ENCODE measurements around the gene PCDH17. TPM values are rescaled to one million over a fixed set of nuclear protein-coding genes. Genes with fewer than 3 reads are reported as not detected.

The PCDH17 gene
- total and polyA plus RNA-seq, 9 of the 15 experiments (the other 6 are each of a cell fraction or from before 2014, with no cell fraction given) = not detected

- TF ChIP-seq, protein P1, sequence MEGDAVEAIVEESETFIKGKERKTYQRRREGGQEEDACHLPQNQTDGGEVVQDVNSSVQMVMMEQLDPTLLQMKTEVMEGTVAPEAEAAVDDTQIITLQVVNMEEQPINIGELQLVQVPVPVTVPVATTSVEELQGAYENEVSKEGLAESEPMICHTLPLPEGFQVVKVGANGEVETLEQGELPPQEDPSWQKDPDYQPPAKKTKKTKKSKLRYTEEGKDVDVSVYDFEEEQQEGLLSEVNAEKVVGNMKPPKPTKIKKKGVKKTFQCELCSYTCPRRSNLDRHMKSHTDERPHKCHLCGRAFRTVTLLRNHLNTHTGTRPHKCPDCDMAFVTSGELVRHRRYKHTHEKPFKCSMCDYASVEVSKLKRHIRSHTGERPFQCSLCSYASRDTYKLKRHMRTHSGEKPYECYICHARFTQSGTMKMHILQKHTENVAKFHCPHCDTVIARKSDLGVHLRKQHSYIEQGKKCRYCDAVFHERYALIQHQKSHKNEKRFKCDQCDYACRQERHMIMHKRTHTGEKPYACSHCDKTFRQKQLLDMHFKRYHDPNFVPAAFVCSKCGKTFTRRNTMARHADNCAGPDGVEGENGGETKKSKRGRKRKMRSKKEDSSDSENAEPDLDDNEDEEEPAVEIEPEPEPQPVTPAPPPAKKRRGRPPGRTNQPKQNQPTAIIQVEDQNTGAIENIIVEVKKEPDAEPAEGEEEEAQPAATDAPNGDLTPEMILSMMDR (IDR thresholded peaks at IDR 0.05 in 2 of 3, conservative IDR thresholded peaks at IDR 0.05 in 1 of 3; ENCODE audit: insufficient read depth in 2 of 3, low read depth in 1 of 3, low read length in 3 of 3) = peak in 2 of 3 experiments; percentile 44 to 53; a peak in 4 of 6 replicates
- TF ChIP-seq SIN3A (IDR thresholded peaks at IDR 0.05; ENCODE audit: borderline replicate concordance in 2 of 2, control insufficient read depth in 1 of 2, low read depth in 2 of 2, low read length in 2 of 2) (no peak), CXXC5 (CRISPR knock-in tag; IDR thresholded peaks at IDR 0.05) (no peak), RAD21 (CRISPR knock-in tag; conservative IDR thresholded peaks at IDR 0.05 in 1 of 2, IDR thresholded peaks at IDR 0.05 in 1 of 2) (peak; percentile 24 to 38; a peak in 2 of 4 replicates)
These were observed 6.7 kb upstream of the PCDH17 start (continued) for GRCh38 chr13:57624565-57625435.

DNA sequence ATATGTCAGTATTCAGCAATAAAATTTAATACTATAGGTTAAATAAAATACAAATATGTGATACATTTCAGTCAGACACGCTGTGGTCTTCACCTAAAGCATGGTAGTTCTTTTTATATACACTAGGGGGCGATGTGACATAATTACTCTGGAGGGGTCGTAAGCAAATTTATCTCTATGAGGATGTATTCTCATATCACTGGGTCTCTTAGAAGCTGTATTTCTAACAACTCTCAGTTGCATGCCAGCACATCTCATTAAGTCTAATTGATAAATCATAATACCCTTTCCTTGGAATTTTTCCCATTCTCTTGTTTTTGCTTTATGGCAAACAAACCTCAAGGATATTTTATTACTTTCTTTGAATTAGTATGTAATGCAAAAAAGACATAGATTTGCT is 3.9 kb upstream of the PCDH17 start:
- no TSS peak for BruUV-seq (replicated peaks)
- FAIRE-seq = no peak
- no peak overlapping the region for H3K9ac ChIP-seq (ENCODE audit: insufficient read depth in 1 of 2, low read depth in 2 of 2, low read length in 2 of 2)
- H3K9me1 ChIP-seq (ENCODE audit: control insufficient read depth, insufficient read depth, low read length) = no peaks in the 10 kb centered on the region
- 4% methylated on average over 3 of the region's 3 CpGs for WGBS (ENCODE audit: insufficient coverage, low coverage, missing lambda C conversion rate)
- no peaks in the 10 kb centered on the region; the same call in 1 of the 2 replicates for H3K9me3 ChIP-seq (replicated peaks; ENCODE audit: control insufficient read depth, insufficient read depth, low read depth, low read length)
- intact Hi-C loops (cut with micrococcal nuclease) = loop anchor here (10.0 kb wide), 1 partner anchor 1637 kb away; no protein-coding TSS in a partner anchor
- no peak overlapping the region for H3K4me2 ChIP-seq (ENCODE audit: insufficient read depth, low read length)
- no peaks in the 10 kb centered on the region for H4K20me1 ChIP-seq (replicated peaks; ENCODE audit: control insufficient read depth, insufficient read depth, low read length)
- no peaks in the 10 kb centered on the region for H3K27me3 ChIP-seq (ENCODE audit: control insufficient read depth in 2 of 2, insufficient read depth in 2 of 2, low read length in 2 of 2)
- no peaks in the 10 kb centered on the region for H3K36me3 ChIP-seq (ENCODE audit: control insufficient read depth, insufficient read depth, low read length)
- ATAC-seq = peak; percentile 34; the same call in 1 of the 3 replicates
- H3K79me2 ChIP-seq (ENCODE audit: control insufficient read depth, insufficient read depth, low read length) = no peaks in the 10 kb centered on the region
- in situ Hi-C loops (cut with MboI) = no loop called here
- H3K27ac ChIP-seq (ENCODE audit: extremely low read depth, low read depth, low read length) = no peak overlapping the region
- POLR2A ChIA-PET = no interaction called here
- no peak overlapping the region for H2AFZ ChIP-seq (ENCODE audit: low read depth, low read length)
- peak; percentile 8 to 27 (median 19) for DNase-seq (ENCODE audit: extremely low read depth in 1 of 4, low spot score in 3 of 4)
- CTCF ChIA-PET (ENCODE audit: low intra/inter-chr PET ratio) = no interaction called here
- no peaks in the 10 kb centered on the region for H3K4me1 ChIP-seq (replicated peaks in 1 of 2; ENCODE audit: control insufficient read depth in 2 of 2, insufficient read depth in 2 of 2, low read length in 2 of 2)
- no peak overlapping the region for H3K4me3 ChIP-seq
- TF ChIP-seq HMG20B (CRISPR knock-in tag; IDR thresholded peaks at IDR 0.05) (no peak), CBX8 (IDR thresholded peaks at IDR 0.05; ENCODE audit: borderline replicate concordance, extremely low read depth, low read depth, low read length, poor library complexity, severe bottlenecking) (no peak), KAT7 (CRISPR knock-in tag; IDR thresholded peaks at IDR 0.05; ENCODE audit: borderline replicate concordance) (no peak), SRF (CRISPR knock-in tag; IDR thresholded peaks at IDR 0.05) (no peak), ZNF134 (CRISPR knock-in tag; conservative IDR thresholded peaks at IDR 0.05) (no peak), ZNF239 (CRISPR knock-in tag; IDR thresholded peaks at IDR 0.05) (no peak), SIRT6 (IDR thresholded peaks at IDR 0.05; ENCODE audit: low read depth, low read length) (no peak)
- TF ChIP-seq, protein P2, sequence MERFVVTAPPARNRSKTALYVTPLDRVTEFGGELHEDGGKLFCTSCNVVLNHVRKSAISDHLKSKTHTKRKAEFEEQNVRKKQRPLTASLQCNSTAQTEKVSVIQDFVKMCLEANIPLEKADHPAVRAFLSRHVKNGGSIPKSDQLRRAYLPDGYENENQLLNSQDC (CRISPR knock-in tag; IDR thresholded peaks at IDR 0.05) = no peak
- TF ChIP-seq, protein P3, sequence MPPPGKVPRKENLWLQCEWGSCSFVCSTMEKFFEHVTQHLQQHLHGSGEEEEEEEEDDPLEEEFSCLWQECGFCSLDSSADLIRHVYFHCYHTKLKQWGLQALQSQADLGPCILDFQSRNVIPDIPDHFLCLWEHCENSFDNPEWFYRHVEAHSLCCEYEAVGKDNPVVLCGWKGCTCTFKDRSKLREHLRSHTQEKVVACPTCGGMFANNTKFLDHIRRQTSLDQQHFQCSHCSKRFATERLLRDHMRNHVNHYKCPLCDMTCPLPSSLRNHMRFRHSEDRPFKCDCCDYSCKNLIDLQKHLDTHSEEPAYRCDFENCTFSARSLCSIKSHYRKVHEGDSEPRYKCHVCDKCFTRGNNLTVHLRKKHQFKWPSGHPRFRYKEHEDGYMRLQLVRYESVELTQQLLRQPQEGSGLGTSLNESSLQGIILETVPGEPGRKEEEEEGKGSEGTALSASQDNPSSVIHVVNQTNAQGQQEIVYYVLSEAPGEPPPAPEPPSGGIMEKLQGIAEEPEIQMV (tag; conservative IDR thresholded peaks at IDR 0.05; ENCODE audit: low read depth) = no peak
